ENCODE data around the gene GRAMD1A. TPM values are rescaled to one million over a fixed set of nuclear protein-coding genes. Genes with fewer than 3 reads are reported as not detected.

GRAMD1A gene
- total and polyA plus RNA-seq, 2 of the 8 experiments (the other 6 are each of a cell fraction or from before 2014, with no cell fraction given) = 113 to 154 TPM

DNA sequence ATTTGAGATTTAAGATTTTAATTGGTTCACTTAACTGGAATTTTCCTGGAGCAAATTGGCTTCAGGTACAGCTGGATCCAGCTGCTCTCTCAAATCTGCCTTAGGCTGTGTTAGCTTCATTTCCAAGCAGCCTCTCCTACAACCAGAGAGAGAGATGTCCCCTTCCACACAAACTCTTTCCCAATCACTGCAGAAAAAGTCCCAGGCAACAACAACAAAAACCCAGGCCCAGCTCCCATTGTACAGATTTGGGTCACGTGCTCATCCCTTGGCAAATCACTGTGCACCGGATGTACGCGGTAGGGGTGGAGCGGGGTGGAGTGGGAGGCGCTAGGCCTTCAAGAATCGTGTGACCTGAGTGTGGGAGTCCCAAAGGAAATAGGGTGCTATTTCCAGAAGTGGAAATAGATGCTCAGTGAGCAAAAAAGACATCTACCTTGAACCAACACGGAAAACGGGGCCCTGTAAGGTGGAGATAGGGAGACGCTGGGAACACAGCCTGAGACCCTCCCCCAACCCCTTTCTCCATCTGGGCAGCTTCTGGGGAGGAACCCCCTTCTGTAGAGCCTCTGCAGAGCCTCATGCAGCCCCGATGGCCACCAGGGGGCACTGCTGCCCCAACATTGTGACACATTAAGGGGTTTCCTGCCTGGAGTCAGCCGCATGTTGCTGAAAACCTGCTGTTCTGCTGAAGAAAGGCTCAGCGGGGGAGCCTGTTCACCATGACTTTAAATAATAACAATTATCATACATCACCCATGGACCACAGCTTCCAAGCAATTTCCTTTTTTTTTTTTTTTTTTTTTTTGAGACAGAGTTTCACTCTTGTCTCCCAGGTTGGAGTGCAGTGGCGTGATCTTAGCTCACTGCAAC is 66.8 kb downstream of the GRAMD1A start (continued):
- TF ChIP-seq SIN3A (conservative IDR thresholded peaks at IDR 0.05 in 1 of 2, IDR thresholded peaks at IDR 0.05 in 1 of 2; ENCODE audit: low read depth in 1 of 2, low read length in 2 of 2) = peak; percentile 40 to 78; a peak in 2 of 4 replicates
- peak; percentile 88 to 98 (median 96) for TF ChIP-seq CTCF (IDR thresholded peaks at IDR 0.05; ENCODE audit: control extremely low read depth in 1 of 3, insufficient read depth in 1 of 3, low read depth in 1 of 3, low read length in 3 of 3)
- TF ChIP-seq CTBP2 (IDR thresholded peaks at IDR 0.05; ENCODE audit: borderline replicate concordance, insufficient read depth, insufficient read length, low read length) = no peak
- peak; percentile 35; the same call in 1 of the 2 replicates for TF ChIP-seq TBP (IDR thresholded peaks at IDR 0.05; ENCODE audit: low read depth, low read length)
- no peak for TF ChIP-seq KDM5A (IDR thresholded peaks at IDR 0.05; ENCODE audit: low read length)
- no peak for TF ChIP-seq SAP30 (IDR thresholded peaks at IDR 0.05; ENCODE audit: insufficient read depth, insufficient replicate concordance, low read length)
- peak; percentile 75 for TF ChIP-seq ASH2L (IDR thresholded peaks at IDR 0.05; ENCODE audit: low read length)
- TF ChIP-seq JUND (IDR thresholded peaks at IDR 0.05; ENCODE audit: low read length) = no peak; the same call in 1 of the 2 replicates
- TF ChIP-seq CEBPB (IDR thresholded peaks at IDR 0.05; ENCODE audit: low read depth, low read length) = peak; percentile 74
- peak; percentile 48; the same call in 1 of the 2 replicates for TF ChIP-seq YY1 (IDR thresholded peaks at IDR 0.05; ENCODE audit: low read depth, low read length)
- 0 out of 2 replicates have a peak, but pooled peaks have one; percentile 36 for TF ChIP-seq TCF12 (IDR thresholded peaks at IDR 0.05; ENCODE audit: low read depth, low read length)
- peak; percentile 82 for TF ChIP-seq MAX (IDR thresholded peaks at IDR 0.05)
- TF ChIP-seq RAD21 (IDR thresholded peaks at IDR 0.05 in 1 of 2, conservative IDR thresholded peaks at IDR 0.05 in 1 of 2; ENCODE audit: low read depth in 2 of 2, low read length in 2 of 2) = peak; percentile 93 to 97
- peak; percentile 76; the same call in 1 of the 2 replicates for TF ChIP-seq RXRA (IDR thresholded peaks at IDR 0.05; ENCODE audit: insufficient read depth, low read depth, low read length)
- TF ChIP-seq GABPA (IDR thresholded peaks at IDR 0.05; ENCODE audit: borderline replicate concordance, insufficient read depth, low read length) = peak; percentile 35; the same call in 1 of the 2 replicates
- no peak for TF ChIP-seq EZH2 (IDR thresholded peaks at IDR 0.05; ENCODE audit: low read depth, low read length, severe bottlenecking)
- no peak for TF ChIP-seq RBBP5 (IDR thresholded peaks at IDR 0.05; ENCODE audit: borderline replicate concordance, low read depth, low read length)
- TF ChIP-seq FOSL1 (IDR thresholded peaks at IDR 0.05; ENCODE audit: insufficient read depth, low read depth, low read length) = no peak
- TF ChIP-seq KDM1A (IDR thresholded peaks at IDR 0.05; ENCODE audit: borderline replicate concordance, low read length) = peak; percentile 95

Measured in H1 (cell line).